HG02970 (cell line): Measurements from ENCODE around the gene RAP1A.

Experiments
- ATAC-seq: cut with Tn5 transposase; IDR thresholded peaks from one replicate; pipeline ENCODE4 v1.9.1; 2021; ENCODE audit warnings: mild to moderate bottlenecking, moderate library complexity, moderate number of reproducible peaks; ENCODE audit not compliant: unreplicated experiment, low FRiP score

The RAP1A gene

GRCh38 chr1:111707906-111708305, 88.3 kb downstream of the RAP1A start:
- no peak for ATAC-seq

DNA sequence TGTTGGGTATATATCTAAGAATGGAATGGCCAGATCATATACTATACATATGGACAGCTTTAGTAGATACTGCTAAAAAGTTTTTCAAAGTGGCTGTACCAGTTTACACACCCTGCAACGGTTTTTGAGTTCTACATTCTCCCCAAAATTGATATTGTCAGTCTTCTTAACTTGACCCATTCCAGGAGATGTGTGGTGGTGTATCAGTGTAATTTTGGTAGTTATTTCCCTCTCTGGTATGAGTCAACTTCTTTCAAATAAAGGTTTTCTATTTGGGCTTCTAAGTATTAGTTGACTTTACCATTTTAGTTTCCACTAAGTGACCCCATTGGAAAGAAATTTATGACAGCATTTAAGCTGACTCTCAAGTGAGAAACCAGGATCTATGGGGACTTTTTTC, 90.4 kb downstream of the RAP1A start:
- no peak for ATAC-seq

GRCh38 chr1:111716333-111716732, 96.7 kb downstream of the RAP1A start:
- ATAC-seq: no peak

GRCh38 chr1:111717450-111717849, 97.9 kb downstream of the RAP1A start:
- ATAC-seq: no peak

- no peak for ATAC-seq
Measured at GRCh38 chr1:111719135-111719534, 99.5 kb downstream of the RAP1A start.

- ATAC-seq: no peak
Measured at GRCh38 chr1:111719674-111720132, 100.1 kb downstream of the RAP1A start.

- ATAC-seq: no peak
Measured at GRCh38 chr1:111720274-111720976, 100.8 kb downstream of the RAP1A start.

- ATAC-seq: no peak
Measured at GRCh38 chr1:111720977-111721786, 101.6 kb downstream of the RAP1A start.

DNA sequence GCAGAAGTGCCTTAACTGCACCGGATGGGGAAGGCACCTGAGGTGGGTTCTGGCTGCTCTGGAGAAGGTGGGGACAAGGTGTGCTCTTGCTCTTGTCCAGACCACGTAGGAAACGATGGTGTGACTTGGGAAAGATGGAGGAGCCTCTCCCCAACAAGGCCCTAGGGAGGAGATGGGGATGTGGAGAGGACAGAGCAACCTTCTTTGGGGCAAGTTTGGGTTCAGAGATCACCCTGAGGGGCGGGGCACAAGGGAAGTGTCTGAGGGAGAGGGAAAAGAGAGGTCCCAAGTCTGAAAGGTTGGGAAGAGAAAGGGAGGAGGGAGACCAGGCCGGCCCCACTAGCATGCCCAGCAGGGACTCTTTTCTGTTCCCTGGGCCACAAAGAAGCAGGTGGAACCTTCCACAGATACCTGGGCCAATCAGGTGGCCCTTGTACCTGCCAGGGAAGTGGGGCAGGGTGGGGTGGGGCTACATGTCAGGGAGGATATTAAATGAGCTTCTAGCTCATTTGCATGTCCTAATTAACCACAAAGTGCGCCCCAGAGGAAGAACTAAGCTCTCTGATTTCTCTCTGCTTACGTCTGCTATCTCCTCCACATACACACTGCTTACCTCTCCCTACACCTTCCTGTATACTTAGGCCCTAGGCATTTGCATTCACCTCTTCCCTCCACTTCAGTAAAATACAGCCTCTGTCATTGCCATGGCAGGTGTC, 103.7 kb downstream of the RAP1A start:
- ATAC-seq: no peak

DNA sequence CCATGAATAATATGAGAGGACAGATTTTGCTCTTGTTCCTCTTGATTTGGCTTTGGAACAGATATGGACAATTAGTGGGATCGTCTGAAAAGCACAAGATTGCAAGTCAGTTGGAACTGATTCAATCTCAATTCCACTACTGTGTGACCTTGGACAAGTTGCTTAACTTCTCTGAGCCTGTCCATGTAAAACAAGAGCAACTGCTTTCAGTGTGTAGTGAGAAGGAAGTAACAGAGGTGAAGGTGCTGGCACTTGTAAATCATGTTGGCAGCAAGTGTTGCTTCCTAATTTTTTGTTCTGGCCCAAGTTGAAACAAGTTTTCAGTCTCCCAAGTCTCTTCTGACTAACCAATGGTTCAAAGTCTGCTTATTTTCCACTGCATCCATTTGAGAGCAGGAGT, 104.3 kb downstream of the RAP1A start:
- no peak for ATAC-seq

GRCh38 chr1:111725192-111725591, 105.6 kb downstream of the RAP1A start:
- ATAC-seq: no peak

- ATAC-seq: no peak
Measured at GRCh38 chr1:111727056-111727455, 107.5 kb downstream of the RAP1A start.

DNA sequence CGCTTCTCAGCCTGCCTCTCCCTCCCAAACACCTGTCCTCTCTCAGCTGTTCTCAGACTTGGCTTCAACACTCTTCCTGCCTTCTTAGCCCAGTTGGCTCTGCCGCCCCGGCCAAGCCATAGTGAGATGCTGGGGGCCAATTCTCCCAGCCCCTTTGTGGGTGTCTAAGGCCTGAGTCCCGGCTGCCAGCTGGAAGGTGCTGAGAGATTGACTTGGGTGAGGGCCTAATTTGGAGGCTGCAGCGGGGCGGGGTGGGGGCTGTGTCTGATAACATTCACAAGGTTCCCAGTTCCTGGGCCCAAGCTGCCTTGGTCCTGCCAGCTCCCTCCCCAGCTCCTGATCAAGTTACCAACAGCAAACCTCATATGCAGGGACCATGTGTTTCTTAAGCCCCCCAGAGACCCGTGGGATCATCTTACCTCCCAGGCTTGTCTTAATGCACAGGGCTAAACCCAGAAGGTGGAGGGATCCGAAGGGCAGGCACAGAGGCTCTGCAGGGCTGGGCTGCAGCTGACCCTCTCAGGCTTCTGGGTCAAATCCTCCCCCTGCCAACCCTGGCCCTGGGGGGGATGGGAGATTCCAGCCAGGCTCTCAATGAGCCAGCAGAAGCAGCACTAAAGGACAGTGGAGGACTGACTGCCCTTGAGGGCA, 109.8 kb downstream of the RAP1A start:
- ATAC-seq: no peak

DNA sequence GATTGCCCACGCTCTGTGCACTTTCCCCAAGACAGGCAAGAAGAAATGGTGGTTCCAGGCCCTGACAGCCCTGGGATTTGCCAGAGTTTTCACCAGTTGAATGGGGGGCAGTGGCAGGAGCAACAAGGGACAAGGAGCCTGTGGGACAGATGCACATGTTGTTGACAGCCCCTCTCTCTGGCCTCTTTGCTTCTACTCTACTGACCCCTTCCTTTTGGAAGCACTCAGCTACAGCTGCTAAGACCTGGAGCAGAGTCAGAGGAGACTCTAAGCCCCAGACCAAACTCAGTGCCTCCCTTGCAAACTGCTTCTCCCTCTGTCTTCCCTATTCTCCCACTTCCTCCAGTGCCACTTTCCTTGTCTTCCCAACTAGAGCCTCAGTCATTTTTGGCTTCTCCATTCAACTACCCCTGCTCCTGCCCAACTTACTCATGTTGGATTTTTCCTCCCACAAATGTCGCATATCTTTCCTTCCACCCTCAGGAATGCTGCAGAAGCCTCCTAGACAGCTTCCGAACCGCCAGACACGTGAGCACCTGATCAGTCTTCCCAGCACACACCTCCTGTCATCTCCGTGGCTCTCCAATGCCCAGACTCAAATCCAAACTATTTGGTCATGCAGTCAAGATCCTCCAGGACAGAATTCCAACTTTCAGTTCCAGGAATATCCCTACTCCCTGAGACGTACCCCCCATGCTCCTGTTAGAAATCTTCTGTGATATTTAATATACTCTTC, 110.5 kb downstream of the RAP1A start:
- no peak for ATAC-seq

DNA sequence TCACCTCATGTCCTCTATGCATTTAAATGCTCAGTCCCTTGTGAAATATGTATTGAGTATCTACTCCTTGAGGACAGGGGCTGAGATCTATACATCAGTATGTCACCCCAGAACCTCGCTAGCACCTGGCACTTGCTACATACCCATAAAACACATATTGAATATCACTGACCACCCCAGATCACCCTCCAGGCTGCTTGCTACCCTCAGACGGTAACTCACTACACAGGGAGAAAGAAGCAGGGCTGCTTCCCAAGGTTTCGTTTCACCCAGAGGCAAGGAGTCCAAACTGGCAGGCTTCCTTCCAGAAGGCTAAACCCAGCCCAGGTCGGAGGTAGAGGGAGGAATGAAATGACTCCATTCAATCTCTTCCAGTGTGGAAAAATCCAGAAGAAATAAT, 111.1 kb downstream of the RAP1A start:
- ATAC-seq: no peak

GRCh38 chr1:111731956-111732355, 112.4 kb downstream of the RAP1A start:
- no peak for ATAC-seq

DNA sequence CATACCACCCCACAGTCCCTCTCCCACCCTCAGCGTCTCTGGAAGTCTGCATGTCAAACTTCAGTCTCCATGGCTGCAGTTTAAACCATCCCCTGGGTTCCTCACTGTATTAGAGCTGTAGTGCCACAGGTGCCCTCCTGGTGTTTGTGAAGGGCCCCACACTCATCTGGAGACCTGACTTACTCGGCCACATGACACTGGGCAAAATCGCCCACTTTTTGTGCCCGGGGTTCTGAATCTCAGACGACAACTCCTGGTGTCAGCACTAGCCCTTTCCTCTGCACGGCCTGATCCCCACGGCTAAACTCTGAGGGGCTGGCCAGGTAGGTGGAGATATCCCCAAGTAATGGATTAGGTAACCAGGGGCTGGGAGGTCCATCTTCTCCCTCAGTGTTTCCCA, 113.1 kb downstream of the RAP1A start:
- no peak for ATAC-seq

GRCh38 chr1:111733183-111733991, 113.8 kb downstream of the RAP1A start:
- ATAC-seq: no peak

DNA sequence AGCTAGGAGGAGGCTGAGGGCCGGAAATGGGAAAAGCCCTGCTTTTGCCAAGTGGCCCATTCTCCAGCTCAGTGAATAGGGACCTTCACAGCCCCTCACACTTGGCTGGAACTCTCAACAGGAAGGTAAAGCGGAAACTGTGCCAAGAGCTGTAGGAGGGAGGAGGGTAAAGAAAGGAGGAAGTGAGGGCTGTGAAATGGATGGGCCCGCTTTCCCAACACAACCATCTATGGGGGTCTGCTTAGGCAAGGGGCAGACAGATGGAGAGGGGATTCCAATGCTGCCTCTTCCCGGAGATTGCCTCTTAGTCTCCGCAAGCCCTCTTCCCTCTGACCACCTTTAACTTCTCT, 114.4 kb downstream of the RAP1A start:
- no peak for ATAC-seq
